Tibial nerve (tissue), 4 donors: ENCODE data around the gene DNM3. TPM values are rescaled to one million over a fixed set of nuclear protein-coding genes. Genes with fewer than 3 reads are reported as not detected.

Experiments
- DNase-seq, 2 donors: peaks; one replicate each; pipeline ENCODE4 v3.0.0-alpha.2; 2019; ENCODE audit warnings: low spot score in 2 of 2
- H3K27ac ChIP-seq, 4 donors: fragments of 200-600 bp; sonication (generic) in 3 of 4; one replicate each; pipeline ENCODE4 v1.5.1; 2017 to 2019; ENCODE audit warnings: mild to moderate bottlenecking in 1 of 4
- H3K27me3 ChIP-seq, 2 donors: fragments of 200-600 bp; sonication (generic) in 1 of 2; one replicate each; pipeline versions ENCODE4 v1.5.1 to v1.6.0; 2017 to 2019
- H3K36me3 ChIP-seq, 3 donors: fragments of 200-600 bp; sonication (generic); one replicate each; pipeline ENCODE4 v1.5.1; 2018 to 2019
- H3K4me1 ChIP-seq, 4 donors: fragments of 200-600 bp; sonication (generic) in 3 of 4; one replicate each; pipeline ENCODE4 v1.5.1; 2017 to 2019
- H3K4me3 ChIP-seq, 4 donors: fragments of 200-600 bp; sonication (generic) in 3 of 4; one replicate each; pipeline ENCODE4 v1.5.1; 2017 to 2019; ENCODE audit warnings: mild to moderate bottlenecking in 1 of 4, moderate library complexity in 1 of 4
- H3K9me3 ChIP-seq, 4 donors: fragments of 200-600 bp; sonication (generic) in 3 of 4; one replicate each; pipeline ENCODE4 v1.5.1; 2017 to 2019
- EP300 ChIP-seq, 2 donors: sonication (generic); formaldehyde crosslinking; IDR thresholded peaks; one replicate each; pipeline ENCODE4 v1.6.1; 2017; ENCODE audit warnings: antibody characterized with exemption in 2 of 2, mild to moderate bottlenecking in 1 of 2
- POLR2A ChIP-seq, 2 donors: fragments of 450-650 bp; IDR thresholded peaks; one replicate each; pipeline ENCODE4 v1.6.1; 2017; ENCODE audit warnings: antibody characterized with exemption in 2 of 2, mild to moderate bottlenecking in 2 of 2, moderate library complexity in 2 of 2
- WGBS, 2 donors: methylation state at CpG; one replicate each; pipeline ENCODE4 v1.1.5; 2018; 5-methylcytosine and 5-hydroxymethylcytosine counted together
- total RNA-seq, 4 donors: library from RNA; depleted of rRNA; stranded (reverse); fragments of >200 nt; gene quantifications; one replicate each; pipeline ENCODE4 v1.1.0, GENCODE V29; 2016
- TF ChIP-seq, protein P1 (sequence below), 5 experiments: fragments of 200-600 bp in 3 of 5; fragments of 450-650 bp in 2 of 5; sonication (generic) in 3 of 5; IDR thresholded peaks; one replicate each; pipeline ENCODE4 v1.5.1; 2016 to 2019; ENCODE audit warnings: antibody characterized with exemption in 5 of 5, mild to moderate bottlenecking in 3 of 5, moderate library complexity in 2 of 5

The DNM3 gene
- total RNA-seq, 4 donors from 2014 or later = 9.8 to 15.3 (median 12.3) TPM

DNA sequence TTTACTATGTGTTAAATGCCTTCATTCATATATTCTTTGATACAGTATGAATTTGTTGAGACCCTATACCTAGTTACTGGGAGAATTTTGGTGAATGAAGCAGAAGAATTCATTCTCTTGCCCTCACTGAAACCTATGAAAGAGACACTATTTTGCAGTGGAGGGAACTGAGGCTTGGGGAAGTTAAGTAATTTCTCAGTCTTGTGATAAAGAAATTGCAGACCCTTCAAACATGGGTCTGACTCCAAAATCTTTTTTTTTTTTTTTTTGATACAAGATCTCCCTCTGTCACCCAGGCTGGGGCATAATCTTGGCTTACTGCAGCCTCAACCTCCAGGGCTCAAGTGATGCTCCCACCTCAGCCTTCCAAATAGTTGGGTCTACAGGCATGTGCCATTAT lies 132.1 kb downstream of the DNM3 start:
- DNase-seq = no peak
- TF ChIP-seq POLR2A (IDR thresholded peaks at IDR 0.05) (no peak), EP300 (IDR thresholded peaks at IDR 0.05) (no peak)
- TF ChIP-seq, protein P1, sequence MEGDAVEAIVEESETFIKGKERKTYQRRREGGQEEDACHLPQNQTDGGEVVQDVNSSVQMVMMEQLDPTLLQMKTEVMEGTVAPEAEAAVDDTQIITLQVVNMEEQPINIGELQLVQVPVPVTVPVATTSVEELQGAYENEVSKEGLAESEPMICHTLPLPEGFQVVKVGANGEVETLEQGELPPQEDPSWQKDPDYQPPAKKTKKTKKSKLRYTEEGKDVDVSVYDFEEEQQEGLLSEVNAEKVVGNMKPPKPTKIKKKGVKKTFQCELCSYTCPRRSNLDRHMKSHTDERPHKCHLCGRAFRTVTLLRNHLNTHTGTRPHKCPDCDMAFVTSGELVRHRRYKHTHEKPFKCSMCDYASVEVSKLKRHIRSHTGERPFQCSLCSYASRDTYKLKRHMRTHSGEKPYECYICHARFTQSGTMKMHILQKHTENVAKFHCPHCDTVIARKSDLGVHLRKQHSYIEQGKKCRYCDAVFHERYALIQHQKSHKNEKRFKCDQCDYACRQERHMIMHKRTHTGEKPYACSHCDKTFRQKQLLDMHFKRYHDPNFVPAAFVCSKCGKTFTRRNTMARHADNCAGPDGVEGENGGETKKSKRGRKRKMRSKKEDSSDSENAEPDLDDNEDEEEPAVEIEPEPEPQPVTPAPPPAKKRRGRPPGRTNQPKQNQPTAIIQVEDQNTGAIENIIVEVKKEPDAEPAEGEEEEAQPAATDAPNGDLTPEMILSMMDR (IDR thresholded peaks at IDR 0.05) = no peak
- no peaks in the 10 kb centered on the region for H3K27me3 ChIP-seq
- no peaks in the 10 kb centered on the region for H3K36me3 ChIP-seq
- H3K4me3 ChIP-seq = no peak overlapping the region
- no peaks in the 10 kb centered on the region for H3K9me3 ChIP-seq
- H3K27ac ChIP-seq = no peak overlapping the region
- peaks cover 0 to 6% (median 0%) of the 10 kb centered on the region in 4 donors for H3K4me1 ChIP-seq

DNA sequence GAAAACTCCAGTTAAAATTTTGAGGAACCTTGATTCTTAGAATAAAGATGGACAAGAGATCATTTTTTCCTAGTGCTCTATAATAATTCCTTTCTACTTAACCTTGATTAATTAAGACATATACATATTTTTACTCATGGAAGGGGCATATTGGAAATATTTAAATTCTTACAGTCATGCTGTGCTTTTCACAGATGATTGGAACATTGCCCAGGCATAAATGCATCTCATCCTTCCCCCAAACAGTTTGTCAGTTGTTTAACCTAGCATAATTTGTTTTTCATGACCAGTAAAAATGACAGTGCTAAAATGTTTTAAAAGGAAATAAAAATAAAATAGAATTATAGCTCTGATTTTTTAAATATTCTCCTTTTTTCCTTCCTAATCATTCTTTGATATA lies 140.0 kb downstream of the DNM3 start:
- Histone ChIP-seq H3K27me3 (no peaks in the 10 kb centered on the region), H3K9me3 (no peaks in the 10 kb centered on the region), H3K4me3 (no peak overlapping the region), H3K27ac (no peak overlapping the region), H3K36me3 (no peaks in the 10 kb centered on the region), H3K4me1 (peaks cover 0 to 10% (median 0%) of the 10 kb centered on the region in 4 donors)
- DNase-seq = no peak
- TF ChIP-seq, protein P1 (IDR thresholded peaks at IDR 0.05) = no peak
- TF ChIP-seq POLR2A (IDR thresholded peaks at IDR 0.05) (no peak), EP300 (IDR thresholded peaks at IDR 0.05) (no peak)

- Histone ChIP-seq H3K36me3 (no peaks in the 10 kb centered on the region), H3K4me1 (peaks cover 0 to 10% (median 0%) of the 10 kb centered on the region in 4 donors), H3K27me3 (no peaks in the 10 kb centered on the region), H3K27ac (no peak overlapping the region), H3K4me3 (no peak overlapping the region), H3K9me3 (no peaks in the 10 kb centered on the region)
- no peak for DNase-seq
- WGBS, 2 donors = 7 to 10% methylated on average over 1 of the region's 1 CpG
- TF ChIP-seq, protein P1 (IDR thresholded peaks at IDR 0.05) = peak in 2 of 5 experiments; percentile 18 to 35
- no peak for TF ChIP-seq POLR2A (IDR thresholded peaks at IDR 0.05)
- no peak for TF ChIP-seq EP300 (IDR thresholded peaks at IDR 0.05)
Measured at GRCh38 chr1:171983584-171983983, 142.3 kb downstream of the DNM3 start.

- no peak overlapping the region for H3K27ac ChIP-seq
- no peak overlapping the region for H3K4me3 ChIP-seq
- DNase-seq = no peak
- no peaks in the 10 kb centered on the region for H3K9me3 ChIP-seq
- 69 to 70% methylated on average over 7 of the region's 7 CpGs for whole genome bisulfite sequencing, 2 donors
- no peaks in the 10 kb centered on the region for H3K27me3 ChIP-seq
- H3K36me3 ChIP-seq = no peaks in the 10 kb centered on the region
- no peak for TF ChIP-seq POLR2A (IDR thresholded peaks at IDR 0.05)
- TF ChIP-seq EP300 (IDR thresholded peaks at IDR 0.05) = no peak
- TF ChIP-seq, protein P1 (IDR thresholded peaks at IDR 0.05) = no peak
- H3K4me1 ChIP-seq = peaks cover 0 to 10% (median 0%) of the 10 kb centered on the region in 4 donors
Measured at GRCh38 chr1:171984262-171984661, 143.0 kb downstream of the DNM3 start.

- peaks cover 0 to 10% (median 0%) of the 10 kb centered on the region in 4 donors for H3K4me1 ChIP-seq
- TF ChIP-seq EP300 (IDR thresholded peaks at IDR 0.05) (no peak), POLR2A (IDR thresholded peaks at IDR 0.05) (no peak)
- TF ChIP-seq, protein P1 (IDR thresholded peaks at IDR 0.05) = peak; percentile 63 to 79 (median 68)
- no peak overlapping the region for H3K27ac ChIP-seq
- no peaks in the 10 kb centered on the region for H3K27me3 ChIP-seq
- DNase-seq = no peak
- H3K4me3 ChIP-seq = no peak overlapping the region
- no peaks in the 10 kb centered on the region for H3K9me3 ChIP-seq
- 29 to 30% methylated on average over 3 of the region's 3 CpGs for WGBS, 2 donors
- H3K36me3 ChIP-seq = no peaks in the 10 kb centered on the region
Measured at GRCh38 chr1:171984850-171985485, 143.7 kb downstream of the DNM3 start.
